Glutamatergic neuron (in vitro differentiated cells): ENCODE results near the gene AFF2. TPM values are rescaled to one million over a fixed set of nuclear protein-coding genes. Genes with fewer than 3 reads are reported as not detected.

Experiments used
- DNase-seq: peaks from one replicate; pipeline ENCODE4 v3.0.0; 2022
- H3K27ac Mint-ChIP-seq: one replicate; pipeline ENCODE4 v1.8.0; 2020; ENCODE audit warnings: mild to moderate bottlenecking, mixed read lengths, inconsistent platforms; ENCODE audit not compliant: unreplicated experiment
- H3K27me3 Mint-ChIP-seq: one replicate; pipeline ENCODE4 v1.8.0; 2020; ENCODE audit warnings: mild to moderate bottlenecking, moderate library complexity, mixed read lengths, inconsistent platforms; ENCODE audit not compliant: unreplicated experiment
- H3K36me3 Mint-ChIP-seq: one replicate; pipeline ENCODE4 v1.8.0; 2020; ENCODE audit warnings: mild to moderate bottlenecking, mixed read lengths, inconsistent platforms; ENCODE audit not compliant: unreplicated experiment
- H3K4me1 Mint-ChIP-seq: one replicate; pipeline ENCODE4 v1.8.0; 2020; ENCODE audit warnings: mild to moderate bottlenecking, low read depth, mixed read lengths, inconsistent platforms; ENCODE audit not compliant: unreplicated experiment
- H3K4me3 Mint-ChIP-seq: one replicate; pipeline ENCODE4 v1.8.0; 2020; ENCODE audit warnings: mild to moderate bottlenecking, mixed read lengths, inconsistent platforms; ENCODE audit not compliant: unreplicated experiment
- H3K9me3 Mint-ChIP-seq: one replicate; pipeline ENCODE4 v1.8.0; 2020; ENCODE audit warnings: mild to moderate bottlenecking, moderate library complexity, mixed read lengths, inconsistent platforms; ENCODE audit not compliant: unreplicated experiment
- CTCF ChIP-seq: fragments of 200-600 bp; sonication (generic); IDR thresholded peaks from one replicate; pipeline ENCODE4 v1.5.0; 2021; ENCODE audit not compliant: partially characterized antibody, unreplicated experiment
- total RNA-seq: library from RNA; stranded (reverse); fragmentation: NEBNext Ultra II Directional; extraction: Animal tissue kit (Norgen Biotek cat#: 25700); gene quantifications from one replicate; pipeline ENCODE4 v1.2.1, GENCODE V29; 2021; ENCODE audit not compliant: unreplicated experiment

The AFF2 gene
- total RNA-seq, 1 donor from 2014 or later = 12.2 TPM

GRCh38 chrX:149003863-149004660 is 503.6 kb downstream of the AFF2 start:
- Mint-ChIP-seq H3K27me3 (no peaks in the 10 kb centered on the region), H3K9me3 (no peaks in the 10 kb centered on the region), H3K36me3 (no peaks in the 10 kb centered on the region), H3K27ac (no peak overlapping the region), H3K4me1 (no peaks in the 10 kb centered on the region), H3K4me3 (no peak overlapping the region)
- DNase-seq = no peak
- TF ChIP-seq CTCF = no peak

- no peak for DNase-seq
- H3K9me3 Mint-ChIP-seq = no peaks in the 10 kb centered on the region
- no peaks in the 10 kb centered on the region for H3K36me3 Mint-ChIP-seq
- no peak overlapping the region for H3K27ac Mint-ChIP-seq
- no peaks in the 10 kb centered on the region for H3K27me3 Mint-ChIP-seq
- TF ChIP-seq CTCF = no peak
- H3K4me1 Mint-ChIP-seq = no peaks in the 10 kb centered on the region
- no peak overlapping the region for H3K4me3 Mint-ChIP-seq
Observed at GRCh38 chrX:149004936-149005335, 504.5 kb downstream of the AFF2 start.

- Mint-ChIP-seq H3K4me3 (no peak overlapping the region), H3K27me3 (no peaks in the 10 kb centered on the region), H3K4me1 (no peaks in the 10 kb centered on the region), H3K9me3 (no peaks in the 10 kb centered on the region), H3K27ac (no peak overlapping the region), H3K36me3 (no peaks in the 10 kb centered on the region)
- no peak for DNase-seq
- TF ChIP-seq CTCF = no peak
Observed at GRCh38 chrX:149006235-149006634, 505.8 kb downstream of the AFF2 start.

GRCh38 chrX:149007423-149007822 is 507.0 kb downstream of the AFF2 start:
- Mint-ChIP-seq H3K27me3 (no peaks in the 10 kb centered on the region), H3K4me1 (no peaks in the 10 kb centered on the region), H3K27ac (no peak overlapping the region), H3K9me3 (no peaks in the 10 kb centered on the region), H3K4me3 (no peak overlapping the region), H3K36me3 (no peaks in the 10 kb centered on the region)
- DNase-seq = no peak
- TF ChIP-seq CTCF = no peak

- no peaks in the 10 kb centered on the region for H3K27me3 Mint-ChIP-seq
- H3K27ac Mint-ChIP-seq = no peak overlapping the region
- no peak overlapping the region for H3K4me3 Mint-ChIP-seq
- no peak for DNase-seq
- no peaks in the 10 kb centered on the region for H3K36me3 Mint-ChIP-seq
- no peak for TF ChIP-seq CTCF
- H3K9me3 Mint-ChIP-seq = no peaks in the 10 kb centered on the region
- no peaks in the 10 kb centered on the region for H3K4me1 Mint-ChIP-seq
Observed at GRCh38 chrX:149010013-149010852, 509.8 kb downstream of the AFF2 start.
